Kidney (tissue), 14 donors: ENCODE measurements around the gene TMEM185B. TPM values are rescaled to one million over a fixed set of nuclear protein-coding genes. Genes with fewer than 3 reads are reported as not detected.
A peak's percentile ranks its signal among the peaks of the same experiment; 100 is the strongest.

Experiments used
- DNase-seq, 5 donors: peaks; one replicate each; pipeline ENCODE4 v3.0.0-alpha.2; 2013 to 2020
- FAIRE-seq: peaks from 2 replicates; lab custom pipeline; 2012; peaks lifted over from hg19 to GRCh38; lab: Jason Lieb, UNC
- H3K27ac ChIP-seq, 2 donors: one replicate each; pipeline ENCODE4 v1.7.0; 2013; ENCODE audit warnings: low read depth in 2 of 2, low read length in 2 of 2, inconsistent platforms in 1 of 2
- H3K27me3 ChIP-seq: one replicate; pipeline ENCODE4 v1.7.1; 2013; ENCODE audit warnings: low read length, inconsistent platforms; ENCODE audit not compliant: control insufficient read depth, insufficient read depth
- H3K36me3 ChIP-seq, 3 donors: one replicate each; pipeline versions ENCODE4 v1.7.0 to v1.7.1; 2013; ENCODE audit warnings: low read length in 3 of 3, control low read depth in 1 of 3, inconsistent platforms in 1 of 3; ENCODE audit not compliant: insufficient read depth in 3 of 3, control insufficient read depth in 2 of 3
- H3K4me1 ChIP-seq, 3 donors: one replicate each; pipeline versions ENCODE4 v1.7.0 to v1.7.1; 2013; ENCODE audit warnings: low read length in 3 of 3, inconsistent platforms in 1 of 3, low read depth in 1 of 3; ENCODE audit not compliant: control insufficient read depth in 2 of 3, insufficient read depth in 2 of 3
- H3K4me3 ChIP-seq, 3 donors: one replicate each; pipeline versions ENCODE4 v1.7.0 to v1.8.1; 2013; ENCODE audit warnings: low read length in 3 of 3, control low read depth in 1 of 3, inconsistent platforms in 1 of 3
- H3K9ac ChIP-seq, 3 donors: one replicate each; pipeline versions ENCODE4 v1.7.0 to v1.7.1; 2013; ENCODE audit warnings: low read length in 3 of 3, control low read depth in 1 of 3, inconsistent platforms in 1 of 3
- H3K9me3 ChIP-seq, 3 donors: one replicate each; pipeline versions ENCODE4 v1.7.0 to v1.7.1; 2013; ENCODE audit warnings: low read length in 3 of 3, control low read depth in 1 of 3, inconsistent platforms in 1 of 3; ENCODE audit not compliant: control insufficient read depth in 2 of 3, insufficient read depth in 1 of 3
- intact Hi-C: fragments of 100-400 bp; cut with DNase I; formaldehyde crosslinking; loops from one replicate; pipeline ENCODE4 v1.11.1; 2022
- polyA plus RNA-seq: library from polyadenylated mRNA; stranded (reverse); fragments of 350-450 nt; fragmentation: Illumina TruSeq; extraction: RNeasy Lipid Tissue Mini Kit (QIAGEN cat#74804); gene quantifications from one replicate; pipeline ENCODE4 v1.2.3, GENCODE V29; 2014; ENCODE audit warnings: low read depth, low replicate concordance; ENCODE audit not compliant: insufficient read depth
- total RNA-seq: library from RNA; stranded (reverse); fragmentation: NEBNext Ultra II Directional; extraction: Animal tissue kit (Norgen Biotek cat#: 25700); gene quantifications from one replicate; pipeline ENCODE4 v1.2.1, GENCODE V29; 2021
- TF ChIP-seq, protein P1 (sequence below): IDR thresholded peaks from 3 replicates; pipeline ENCODE4 v1.5.1; 2012; ENCODE audit warnings: mild to moderate bottlenecking, moderate library complexity, borderline replicate concordance; ENCODE audit not compliant: insufficient read depth; ENCODE audit errors: extremely low read depth
- donor health status: control.
- donor health status: control.
- donor health status: control.
- donor health status: control.
- donor health status: control.
- donor health status: DM: yes; HTN: yes; CAD: no.
- donor health status: Normal renal cell carcinoma (clear cell type).

The TMEM185B gene
- total and polyA plus RNA-seq, 2 donors from 2014 or later: 8.0 to 28.1 TPM

DNA sequence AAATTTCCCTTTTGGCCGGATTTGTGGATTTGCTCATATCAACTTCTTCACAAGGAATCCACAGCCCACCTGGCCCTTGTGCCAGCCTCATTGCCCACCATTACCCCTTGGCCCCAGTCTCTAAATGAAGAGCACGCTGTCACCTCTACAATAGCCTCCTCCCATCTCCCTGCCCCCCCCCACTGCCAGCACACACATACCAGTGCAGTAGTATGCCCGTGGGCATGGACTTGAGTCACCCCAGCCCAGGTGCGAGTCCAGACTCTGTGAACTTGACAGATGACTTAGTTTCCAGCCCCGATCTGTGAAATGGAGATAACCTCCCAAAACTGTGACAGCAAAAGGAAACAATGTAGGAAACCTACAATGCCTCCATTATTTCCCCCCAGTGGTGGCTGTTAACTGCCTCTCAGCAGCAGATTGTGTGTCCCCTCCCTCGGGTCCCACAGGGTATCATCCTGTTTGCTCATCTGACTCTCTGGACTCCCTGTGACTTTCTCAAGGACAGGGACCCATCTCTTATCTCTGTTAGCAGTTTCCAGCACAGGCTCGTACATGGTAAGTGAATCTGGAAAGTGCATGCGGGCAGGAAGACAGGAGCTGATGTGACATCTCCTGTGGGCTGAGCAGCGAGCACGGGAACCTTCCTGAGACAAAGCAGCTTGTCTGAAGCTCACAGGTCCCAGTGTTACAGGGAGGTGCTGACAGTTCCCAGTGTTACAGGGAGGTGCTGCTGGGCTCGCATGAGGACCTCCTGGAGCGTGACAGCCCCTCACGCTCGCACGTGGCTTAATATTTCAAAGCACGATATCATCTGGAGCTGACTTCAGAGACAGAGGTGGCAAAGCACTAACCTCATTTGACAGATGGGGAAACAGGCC lies 4.2 kb upstream of the TMEM185B start:
- no peaks in the 10 kb centered on the region for H3K27me3 ChIP-seq
- H3K9me3 ChIP-seq: no peaks in the 10 kb centered on the region
- peaks cover 0 to 11% (median 9%) of the 10 kb centered on the region in 3 donors for H3K4me1 ChIP-seq
- intact Hi-C loops: no loop called here
- no peak overlapping the region for H3K4me3 ChIP-seq
- FAIRE-seq (no peak), DNase-seq (peak in 1 of 5 donors; percentile 31)
- TF ChIP-seq, protein P1, sequence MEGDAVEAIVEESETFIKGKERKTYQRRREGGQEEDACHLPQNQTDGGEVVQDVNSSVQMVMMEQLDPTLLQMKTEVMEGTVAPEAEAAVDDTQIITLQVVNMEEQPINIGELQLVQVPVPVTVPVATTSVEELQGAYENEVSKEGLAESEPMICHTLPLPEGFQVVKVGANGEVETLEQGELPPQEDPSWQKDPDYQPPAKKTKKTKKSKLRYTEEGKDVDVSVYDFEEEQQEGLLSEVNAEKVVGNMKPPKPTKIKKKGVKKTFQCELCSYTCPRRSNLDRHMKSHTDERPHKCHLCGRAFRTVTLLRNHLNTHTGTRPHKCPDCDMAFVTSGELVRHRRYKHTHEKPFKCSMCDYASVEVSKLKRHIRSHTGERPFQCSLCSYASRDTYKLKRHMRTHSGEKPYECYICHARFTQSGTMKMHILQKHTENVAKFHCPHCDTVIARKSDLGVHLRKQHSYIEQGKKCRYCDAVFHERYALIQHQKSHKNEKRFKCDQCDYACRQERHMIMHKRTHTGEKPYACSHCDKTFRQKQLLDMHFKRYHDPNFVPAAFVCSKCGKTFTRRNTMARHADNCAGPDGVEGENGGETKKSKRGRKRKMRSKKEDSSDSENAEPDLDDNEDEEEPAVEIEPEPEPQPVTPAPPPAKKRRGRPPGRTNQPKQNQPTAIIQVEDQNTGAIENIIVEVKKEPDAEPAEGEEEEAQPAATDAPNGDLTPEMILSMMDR: no peak
- H3K27ac ChIP-seq: no peak overlapping the region
- no peaks in the 10 kb centered on the region for H3K36me3 ChIP-seq
- H3K9ac ChIP-seq: no peak overlapping the region

DNA sequence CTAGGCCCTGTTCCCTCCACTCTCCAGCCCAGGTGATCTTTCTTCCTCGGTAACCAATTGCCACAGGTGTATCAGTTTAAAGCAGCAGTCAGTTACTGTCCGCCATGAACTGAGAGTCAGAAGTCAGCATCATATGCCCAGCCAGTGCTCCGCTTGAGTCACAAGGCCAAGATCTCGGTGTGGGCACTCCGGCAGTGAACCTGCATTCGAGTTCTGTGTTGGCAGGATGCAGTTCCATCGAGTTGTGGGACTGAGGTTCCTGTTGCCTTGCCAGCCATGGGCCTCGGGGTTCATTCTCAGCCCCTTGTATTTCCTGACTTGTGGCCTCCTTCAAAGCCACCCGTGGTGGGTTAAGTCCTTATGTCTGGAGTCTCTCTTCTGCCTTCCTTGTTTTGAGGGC lies 3.1 kb upstream of the TMEM185B start:
- Histone ChIP-seq H3K4me1 (peaks cover 0 to 18% (median 10%) of the 10 kb centered on the region in 3 donors), H3K4me3 (no peak overlapping the region), H3K27me3 (no peaks in the 10 kb centered on the region), H3K27ac (no peak overlapping the region), H3K9ac (no peak overlapping the region), H3K9me3 (no peaks in the 10 kb centered on the region), H3K36me3 (no peaks in the 10 kb centered on the region)
- FAIRE-seq: no peak
- DNase-seq: peak in 1 of 5 donors; percentile 35
- intact Hi-C loops: no loop called here
- TF ChIP-seq, protein P1: no peak

DNA sequence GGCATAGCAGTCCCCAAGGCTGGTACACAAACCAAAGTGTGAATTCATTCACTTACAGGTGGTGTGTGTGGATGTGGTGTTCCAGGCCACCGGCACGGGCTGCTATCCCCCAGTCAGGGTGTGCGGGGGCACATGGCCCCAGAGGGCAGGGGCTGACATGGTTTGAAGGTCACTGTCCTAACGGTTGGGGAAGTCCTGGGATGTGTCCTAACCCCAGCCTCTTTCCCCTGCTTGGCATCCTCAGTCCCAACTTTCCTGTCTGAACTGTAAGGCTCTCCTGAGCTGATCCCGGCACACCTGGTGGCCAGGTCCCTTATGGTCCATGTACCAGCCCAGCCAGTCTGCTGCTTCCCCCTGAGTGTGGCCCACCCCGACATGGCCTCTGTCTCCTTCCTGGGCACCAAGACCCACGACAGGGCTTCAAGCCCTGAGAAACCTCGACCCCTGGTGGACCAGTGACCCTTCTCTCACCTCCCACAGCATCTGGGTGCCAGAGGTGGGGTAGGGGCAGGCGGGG lies 2.4 kb upstream of the TMEM185B start:
- TF ChIP-seq, protein P1: no peak
- H3K27me3 ChIP-seq: no peaks in the 10 kb centered on the region
- intact Hi-C loops: no loop called here
- H3K4me3 ChIP-seq: no peak overlapping the region
- DNase-seq: peak in 1 of 5 donors; percentile 55
- no peak overlapping the region for H3K27ac ChIP-seq
- no peaks in the 10 kb centered on the region for H3K36me3 ChIP-seq
- peaks cover 0 to 18% (median 10%) of the 10 kb centered on the region in 3 donors for H3K4me1 ChIP-seq
- FAIRE-seq: no peak
- H3K9ac ChIP-seq: no peak overlapping the region
- no peaks in the 10 kb centered on the region for H3K9me3 ChIP-seq
